Adrenal gland (tissue), 12 donors: ENCODE measurements around the gene CMPK1. TPM values are rescaled to one million over a fixed set of nuclear protein-coding genes. Genes with fewer than 3 reads are reported as not detected.

ENCODE experiments used
- DNase-seq, 7 donors: peaks; one replicate each; pipeline ENCODE4 v3.0.0-alpha.2; 2019 to 2020
- H3K27ac ChIP-seq, 5 donors: fragments of 200-600 bp; sonication (generic) in 4 of 5; 1 replicate in 3 of 5; 2 replicates in 2 of 5; pipeline versions ENCODE4 v1.5.1 to v1.8.0; 2016 to 2020; ENCODE audit warnings: mild to moderate bottlenecking in 1 of 5
- H3K27me3 ChIP-seq: fragments of 200-600 bp; 2 replicates; pipeline ENCODE4 v1.8.0; 2021
- H3K36me3 ChIP-seq, 2 donors: fragments of 200-600 bp; replicated peaks in 1 of 2; 1 replicate in 1 of 2; 2 replicates in 1 of 2; pipeline versions ENCODE4 v1.5.1 to v1.8.0; 2018 to 2022
- H3K4me1 ChIP-seq, 2 donors: fragments of 200-600 bp; replicated peaks in 1 of 2; 1 replicate in 1 of 2; 2 replicates in 1 of 2; pipeline versions ENCODE4 v1.5.1 to v1.8.0; 2018 to 2021
- H3K4me3 ChIP-seq, 4 donors: fragments of 200-600 bp; sonication (generic) in 3 of 4; one replicate each; pipeline ENCODE4 v1.5.1; 2016 to 2018
- H3K9me3 ChIP-seq, 3 donors: fragments of 200-600 bp; sonication (generic) in 1 of 3; replicated peaks in 1 of 3; 1 replicate in 2 of 3; 2 replicates in 1 of 3; pipeline versions ENCODE4 v1.5.1 to v1.8.0; 2016 to 2021
- CTCF ChIP-seq, 6 experiments: fragments of 450-650 bp in 4 of 6; fragments of 200-600 bp in 2 of 6; sonication (generic) in 1 of 6; IDR thresholded peaks; 1 replicate in 5 of 6; 2 replicates in 1 of 6; pipeline versions ENCODE4 v1.5.1 to v1.8.0; 2016 to 2021; ENCODE audit warnings: antibody characterized with exemption in 6 of 6, mild to moderate bottlenecking in 2 of 6, moderate library complexity in 1 of 6
- POLR2A ChIP-seq, 2 donors: fragments of 450-650 bp; IDR thresholded peaks; one replicate each; pipeline ENCODE4 v1.6.1; 2017; ENCODE audit warnings: antibody characterized with exemption in 2 of 2, mild to moderate bottlenecking in 2 of 2, moderate library complexity in 1 of 2
- WGBS, 4 donors: extraction: QIAGEN DNeasy Blood & Tissue Kit in 2 of 4; methylation state at CpG; one replicate each; pipeline versions ENCODE4 v1.1.5 to v1.1.7; 2013 to 2017; 5-methylcytosine and 5-hydroxymethylcytosine counted together
- intact Hi-C, 2 donors: fragments of 100-400 bp; cut with DNase I; formaldehyde crosslinking; loops; one replicate each; pipeline versions ENCODE4 v1.14.1 to v1.15.0; 2022 to 2023
- polyA plus RNA-seq, 3 donors: library from polyadenylated mRNA; stranded (reverse); fragments of 200-250 nt in 2 of 3; fragments of 350-450 nt in 1 of 3; fragmentation: Illumina TruSeq in 1 of 3; extraction: RNeasy Lipid Tissue Mini Kit (QIAGEN cat#74804) in 1 of 3; gene quantifications; one replicate each; pipeline ENCODE4 v1.2.3, GENCODE V29; 2013 to 2014
- total RNA-seq, 9 donors: library from RNA; depleted of rRNA in 4 of 9; stranded (reverse); fragments of >200 nt in 4 of 9; fragments of 120-200 nt in 1 of 9; fragmentation: NEBNext Ultra II Directional in 1 of 9; extraction: Animal tissue kit (Norgen Biotek cat#: 25700) in 1 of 9; gene quantifications; one replicate each; pipeline versions ENCODE4 v1.1.0 to v1.2.4, GENCODE V29; 2013 to 2023
- donor health status: healthy with polysubstance abuse.
- donor health status: Bipolar disorder and iron deficiency.
- donor health status: DM: yes; HTN: yes; CAD: no.
- donor health status: DM: no; HTN: no; CAD: no.
- donor health status: DM: no; HTN: no; CAD: no.
- donor health status: DM: yes; HTN: yes; CAD: no.

CMPK1 gene
- total and polyA plus RNA-seq, 12 donors: 31.0 to 124 (median 64.2) TPM

DNA sequence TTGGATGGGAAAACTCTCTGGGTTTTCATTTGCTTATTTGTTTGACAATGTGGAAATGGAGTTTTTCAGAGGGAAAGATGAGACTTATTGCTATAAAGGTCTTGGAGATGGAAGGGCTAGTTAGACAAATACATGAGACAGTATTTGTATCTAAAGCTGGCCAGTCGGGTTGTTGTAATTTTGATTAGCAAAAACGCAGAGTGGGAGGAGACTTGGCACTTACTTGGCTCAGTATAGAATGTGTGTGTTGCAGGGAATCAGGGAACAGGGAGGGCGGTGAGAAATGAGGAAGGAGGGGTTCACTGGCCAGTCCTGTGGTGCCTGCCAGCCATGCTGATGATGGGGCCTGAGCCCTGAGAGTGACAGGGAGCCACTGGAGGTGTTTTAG is 76.5 kb downstream of the CMPK1 start:
- no peaks in the 10 kb centered on the region for H3K4me1 ChIP-seq
- TF ChIP-seq CTCF (IDR thresholded peaks at IDR 0.05) (no peak), POLR2A (IDR thresholded peaks at IDR 0.05) (no peak)
- no peak overlapping the region for H3K27ac ChIP-seq
- DNase-seq: no peak
- 66 to 75% (median 68%) methylated on average over 3 of the region's 3 CpGs for WGBS, 4 donors
- H3K9me3 ChIP-seq: no peaks in the 10 kb centered on the region
- no peak overlapping the region for H3K4me3 ChIP-seq
- no peaks in the 10 kb centered on the region for H3K36me3 ChIP-seq
- no peaks in the 10 kb centered on the region for H3K27me3 ChIP-seq
- intact Hi-C loops: no loop called here

- DNase-seq: no peak
- 25 to 49% (median 41%) methylated on average over 2 of the region's 2 CpGs for WGBS, 4 donors
- Histone ChIP-seq H3K4me1 (no peaks in the 10 kb centered on the region), H3K27ac (no peak overlapping the region), H3K4me3 (no peak overlapping the region), H3K36me3 (no peaks in the 10 kb centered on the region), H3K27me3 (no peaks in the 10 kb centered on the region), H3K9me3 (no peaks in the 10 kb centered on the region)
- intact Hi-C loops: no loop called here
- TF ChIP-seq CTCF (IDR thresholded peaks at IDR 0.05) (no peak), POLR2A (IDR thresholded peaks at IDR 0.05) (no peak)
Observed at GRCh38 chr1:47411436-47411835, 77.8 kb downstream of the CMPK1 start.

GRCh38 chr1:47412437-47412836 is 78.8 kb downstream of the CMPK1 start:
- Histone ChIP-seq H3K27me3 (peaks cover 10% of the 10 kb centered on the region), H3K27ac (no peak overlapping the region), H3K9me3 (no peaks in the 10 kb centered on the region), H3K36me3 (no peaks in the 10 kb centered on the region), H3K4me3 (no peak overlapping the region), H3K4me1 (no peaks in the 10 kb centered on the region)
- no peak for DNase-seq
- no peak for TF ChIP-seq CTCF (IDR thresholded peaks at IDR 0.05)
- intact Hi-C loops: no loop called here
- WGBS, 4 donors: 40 to 88% (median 87%) methylated on average over 1 to 14 of the region's 14 CpGs; no CpG with 5 or more reads in 1 of the 4 donors

- 19 to 34% (median 31%) methylated on average over 12 to 21 of the region's 21 CpGs for WGBS, 4 donors
- H3K27me3 ChIP-seq: peaks cover 14% of the 10 kb centered on the region
- no peaks in the 10 kb centered on the region for H3K9me3 ChIP-seq
Observed at GRCh38 chr1:47415728-47416318, 82.2 kb downstream of the CMPK1 start, which contains the start of gene FOXE3. FOXE3 (plus strand) TSS chr1:47416285; CDS start chr1:47416316, 31 bp downstream.

More at GRCh38 chr1:47415728-47416318, 82.2 kb downstream of the CMPK1 start, which contains the start of gene FOXE3:
- Histone ChIP-seq H3K4me1 (no peaks in the 10 kb centered on the region), H3K4me3 (peak within 1 kb of the TSS in 1 of 4 donors; percentile 26), H3K36me3 (no peaks in the 10 kb centered on the region), H3K27ac (no peak within 1 kb of the TSS)
- intact Hi-C loops: no loop called here
- no peak for DNase-seq
- TF ChIP-seq POLR2A (IDR thresholded peaks at IDR 0.05): no peak
- TF ChIP-seq CTCF (IDR thresholded peaks at IDR 0.05): no peak
